ENCODE measurements around the gene ANO1. TPM values are rescaled to one million over a fixed set of nuclear protein-coding genes. Genes with fewer than 3 reads are reported as not detected.

The ANO1 gene
- total RNA-seq, 1 donor from 2014 or later = 0.14 TPM

DNA sequence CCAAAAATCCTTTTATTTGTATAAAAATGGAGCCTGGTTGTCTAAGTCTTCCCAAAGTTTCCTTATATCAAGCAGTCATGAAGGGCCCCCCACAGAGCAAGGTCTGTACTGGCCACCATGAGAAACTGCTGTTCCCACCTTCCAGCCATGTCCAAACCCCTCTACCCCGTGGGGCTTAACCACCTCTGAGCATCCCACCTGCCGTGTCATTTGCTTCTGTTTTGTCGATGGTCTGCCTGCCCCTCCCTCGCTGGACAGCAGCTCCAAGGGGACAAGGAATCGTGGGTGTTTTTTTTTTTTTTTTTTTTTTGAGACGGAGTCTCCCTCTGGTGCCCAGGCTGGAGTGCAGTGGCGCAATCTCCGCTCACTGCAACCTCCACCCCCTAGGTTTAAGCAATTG lies 11.1 kb upstream of the ANO1 start:
- FAIRE-seq = no peak

DNA sequence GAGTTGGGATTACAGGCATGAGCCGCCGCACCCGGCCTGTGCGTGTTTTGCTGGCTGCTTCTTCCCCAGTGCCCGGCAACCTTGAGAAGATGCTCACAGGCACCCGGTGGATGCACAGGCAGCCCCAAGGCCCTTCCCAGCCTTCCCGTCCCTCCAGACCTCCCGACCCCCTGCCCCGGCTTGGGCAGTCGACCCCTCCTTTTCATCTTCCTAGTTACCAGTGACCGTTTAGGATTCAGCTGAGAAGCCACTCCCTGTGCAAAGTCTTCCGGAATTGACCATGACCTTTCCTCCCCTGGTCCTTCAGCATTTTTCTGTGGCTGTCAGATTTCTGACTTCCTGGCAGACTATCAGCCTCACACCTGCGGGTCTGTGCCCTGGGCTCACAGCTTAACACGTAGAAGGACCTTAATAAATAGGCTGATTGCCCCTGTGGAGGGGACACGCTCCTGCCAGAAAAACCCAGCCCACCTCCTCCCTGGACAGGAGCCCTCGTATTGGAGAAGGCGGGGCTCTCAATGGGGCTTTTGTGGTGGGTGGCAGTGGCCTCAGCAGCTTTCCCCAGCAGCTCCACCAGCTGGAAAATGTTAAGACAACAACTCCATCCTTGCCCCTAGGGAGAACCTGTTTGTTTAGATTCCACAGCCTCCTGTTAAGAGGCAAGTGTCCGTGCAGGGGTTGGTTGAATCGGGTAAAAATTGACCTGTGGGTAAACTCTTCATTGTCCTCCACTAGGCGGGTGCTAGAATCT lies 10.4 kb upstream of the ANO1 start:
- Histone ChIP-seq H4K20me1 (ENCODE audit: insufficient read depth, low read length) (no peaks in the 10 kb centered on the region), H3K4me1 (ENCODE audit: insufficient read depth, low read length) (peaks cover under 1% of the 10 kb centered on the region), H3K27me3 (ENCODE audit: insufficient read depth, low read length) (peaks cover 23% of the 10 kb centered on the region), H3K27ac (ENCODE audit: low read depth, low read length) (no peak overlapping the region), H3K36me3 (ENCODE audit: insufficient read depth, low read length) (no peaks in the 10 kb centered on the region), H3K79me2 (ENCODE audit: insufficient read depth, low read length) (no peaks in the 10 kb centered on the region), H2AFZ (ENCODE audit: low read depth, low read length) (no peak overlapping the region), H3K4me3 (ENCODE audit: insufficient read depth, low read depth, low read length) (no peak overlapping the region), H3K9ac (ENCODE audit: low read length) (no peak overlapping the region), H3K4me2 (ENCODE audit: low read length) (no peak overlapping the region), H3K9me3 (ENCODE audit: insufficient read depth, low read depth, low read length) (no peaks in the 10 kb centered on the region)
- Mint-ChIP-seq H3K4me3 (ENCODE audit: unreplicated experiment) (no peak overlapping the region), H3K4me1 (ENCODE audit: low read depth, unreplicated experiment) (peaks cover 2% of the 10 kb centered on the region), H3K9me3 (ENCODE audit: unreplicated experiment) (peaks cover 2% of the 10 kb centered on the region), H3K27me3 (ENCODE audit: low read depth, unreplicated experiment) (peaks cover 67% of the 10 kb centered on the region), H3K36me3 (ENCODE audit: low read depth, unreplicated experiment) (no peaks in the 10 kb centered on the region), H3K27ac (ENCODE audit: unreplicated experiment) (no peak overlapping the region)
- no peak for FAIRE-seq
- TF ChIP-seq, protein P1, sequence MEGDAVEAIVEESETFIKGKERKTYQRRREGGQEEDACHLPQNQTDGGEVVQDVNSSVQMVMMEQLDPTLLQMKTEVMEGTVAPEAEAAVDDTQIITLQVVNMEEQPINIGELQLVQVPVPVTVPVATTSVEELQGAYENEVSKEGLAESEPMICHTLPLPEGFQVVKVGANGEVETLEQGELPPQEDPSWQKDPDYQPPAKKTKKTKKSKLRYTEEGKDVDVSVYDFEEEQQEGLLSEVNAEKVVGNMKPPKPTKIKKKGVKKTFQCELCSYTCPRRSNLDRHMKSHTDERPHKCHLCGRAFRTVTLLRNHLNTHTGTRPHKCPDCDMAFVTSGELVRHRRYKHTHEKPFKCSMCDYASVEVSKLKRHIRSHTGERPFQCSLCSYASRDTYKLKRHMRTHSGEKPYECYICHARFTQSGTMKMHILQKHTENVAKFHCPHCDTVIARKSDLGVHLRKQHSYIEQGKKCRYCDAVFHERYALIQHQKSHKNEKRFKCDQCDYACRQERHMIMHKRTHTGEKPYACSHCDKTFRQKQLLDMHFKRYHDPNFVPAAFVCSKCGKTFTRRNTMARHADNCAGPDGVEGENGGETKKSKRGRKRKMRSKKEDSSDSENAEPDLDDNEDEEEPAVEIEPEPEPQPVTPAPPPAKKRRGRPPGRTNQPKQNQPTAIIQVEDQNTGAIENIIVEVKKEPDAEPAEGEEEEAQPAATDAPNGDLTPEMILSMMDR (IDR thresholded peaks at IDR 0.05; ENCODE audit: insufficient read depth, low read depth, low read length) = no peak
- TF ChIP-seq EZH2 (IDR thresholded peaks at IDR 0.05; ENCODE audit: insufficient read depth, low read length) = no peak
- DNase-seq (ENCODE audit: low read depth) = no peak

More for the DNA sequence above, 11.1 kb upstream of the ANO1 start:
- H3K27me3 ChIP-seq (ENCODE audit: insufficient read depth, low read length) = peaks cover 23% of the 10 kb centered on the region
- Mint-ChIP-seq H3K36me3 (ENCODE audit: low read depth, unreplicated experiment) (no peaks in the 10 kb centered on the region), H3K4me3 (ENCODE audit: unreplicated experiment) (no peak overlapping the region), H3K27ac (ENCODE audit: unreplicated experiment) (no peak overlapping the region), H3K27me3 (ENCODE audit: low read depth, unreplicated experiment) (peaks cover 60% of the 10 kb centered on the region), H3K4me1 (ENCODE audit: low read depth, unreplicated experiment) (peaks cover 2% of the 10 kb centered on the region), H3K9me3 (ENCODE audit: unreplicated experiment) (peaks cover 2% of the 10 kb centered on the region)
- TF ChIP-seq, protein P1 (IDR thresholded peaks at IDR 0.05; ENCODE audit: insufficient read depth, low read depth, low read length) = no peak
- TF ChIP-seq EZH2 (IDR thresholded peaks at IDR 0.05; ENCODE audit: insufficient read depth, low read length) = no peak
- no peaks in the 10 kb centered on the region for H4K20me1 ChIP-seq (ENCODE audit: insufficient read depth, low read length)
- no peaks in the 10 kb centered on the region for H3K36me3 ChIP-seq (ENCODE audit: insufficient read depth, low read length)
- no peak overlapping the region for H2AFZ ChIP-seq (ENCODE audit: low read depth, low read length)
- H3K4me1 ChIP-seq (ENCODE audit: insufficient read depth, low read length) = no peaks in the 10 kb centered on the region
- no peak overlapping the region for H3K4me2 ChIP-seq (ENCODE audit: low read length)
- H3K4me3 ChIP-seq (ENCODE audit: insufficient read depth, low read depth, low read length) = no peak overlapping the region
- H3K27ac ChIP-seq (ENCODE audit: low read depth, low read length) = no peak overlapping the region
- no peaks in the 10 kb centered on the region for H3K9me3 ChIP-seq (ENCODE audit: insufficient read depth, low read depth, low read length)
- no peaks in the 10 kb centered on the region for H3K79me2 ChIP-seq (ENCODE audit: insufficient read depth, low read length)
- no peak overlapping the region for H3K9ac ChIP-seq (ENCODE audit: low read length)
- no peak for DNase-seq (ENCODE audit: low read depth)

DNA sequence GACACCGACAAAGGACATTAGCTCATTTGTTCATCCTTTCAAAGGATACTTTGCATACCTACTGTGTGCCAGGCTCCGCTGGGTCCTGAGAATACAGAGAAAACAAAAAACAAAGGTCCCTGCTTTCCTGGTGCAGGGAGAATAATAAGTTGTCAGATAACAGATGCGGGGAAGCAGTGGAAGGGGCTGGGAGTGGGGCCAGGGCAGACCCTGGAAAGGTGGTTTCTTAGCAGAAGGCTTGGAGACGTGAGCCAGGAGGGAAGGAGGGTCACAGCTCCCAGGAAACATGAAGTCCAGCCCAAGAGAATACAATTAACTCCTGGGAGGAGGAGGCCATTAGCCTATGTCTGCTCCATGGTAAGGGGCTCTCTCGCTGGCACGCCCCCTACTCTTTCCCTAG lies 9.8 kb upstream of the ANO1 start:
- FAIRE-seq (no peak), DNase-seq (ENCODE audit: low read depth) (no peak)
- H3K27me3 Mint-ChIP-seq (ENCODE audit: low read depth, unreplicated experiment) = peaks cover 70% of the 10 kb centered on the region
- H3K36me3 Mint-ChIP-seq (ENCODE audit: low read depth, unreplicated experiment) = no peaks in the 10 kb centered on the region
- H3K36me3 ChIP-seq (ENCODE audit: insufficient read depth, low read length) = no peaks in the 10 kb centered on the region
- no peaks in the 10 kb centered on the region for H3K9me3 ChIP-seq (ENCODE audit: insufficient read depth, low read depth, low read length)
- H3K79me2 ChIP-seq (ENCODE audit: insufficient read depth, low read length) = no peaks in the 10 kb centered on the region
- H3K4me1 ChIP-seq (ENCODE audit: insufficient read depth, low read length) = peaks cover 6% of the 10 kb centered on the region
- no peak overlapping the region for H3K4me3 ChIP-seq (ENCODE audit: insufficient read depth, low read depth, low read length)
- H3K27ac ChIP-seq (ENCODE audit: low read depth, low read length) = no peak overlapping the region
- peaks cover 2% of the 10 kb centered on the region for H3K4me1 Mint-ChIP-seq (ENCODE audit: low read depth, unreplicated experiment)
- H2AFZ ChIP-seq (ENCODE audit: low read depth, low read length) = no peak overlapping the region
- H3K9me3 Mint-ChIP-seq (ENCODE audit: unreplicated experiment) = peaks cover 2% of the 10 kb centered on the region
- H3K27ac Mint-ChIP-seq (ENCODE audit: unreplicated experiment) = no peak overlapping the region
- H3K27me3 ChIP-seq (ENCODE audit: insufficient read depth, low read length) = peaks cover 23% of the 10 kb centered on the region
- no peak overlapping the region for H3K4me2 ChIP-seq (ENCODE audit: low read length)
- no peak overlapping the region for H3K4me3 Mint-ChIP-seq (ENCODE audit: unreplicated experiment)
- TF ChIP-seq, protein P1 (IDR thresholded peaks at IDR 0.05; ENCODE audit: insufficient read depth, low read depth, low read length) = no peak
- TF ChIP-seq EZH2 (IDR thresholded peaks at IDR 0.05; ENCODE audit: insufficient read depth, low read length) = no peak
- H3K9ac ChIP-seq (ENCODE audit: low read length) = no peak overlapping the region
- no peaks in the 10 kb centered on the region for H4K20me1 ChIP-seq (ENCODE audit: insufficient read depth, low read length)
